ENCODE data around the gene TRMT112. TPM values are rescaled to one million over a fixed set of nuclear protein-coding genes. Genes with fewer than 3 reads are reported as not detected.

TRMT112 gene
- total RNA-seq, 2 experiments from 2014 or later: 205 to 322 TPM

- DNase-seq (ENCODE audit: low spot score): no peak
- Histone ChIP-seq H3K27ac (ENCODE audit: low read depth, low read length, poor library complexity, severe bottlenecking) (no peak overlapping the region), H3K9me3 (ENCODE audit: low read length) (no peaks in the 10 kb centered on the region), H3K4me1 (ENCODE audit: insufficient read depth, low read length, poor library complexity, severe bottlenecking) (no peaks in the 10 kb centered on the region), H3K36me3 (ENCODE audit: insufficient read depth, low read length) (no peaks in the 10 kb centered on the region), H2AFZ (ENCODE audit: low read length) (no peak overlapping the region), H3K4me2 (ENCODE audit: low read length) (no peak overlapping the region), H3K4me3 (ENCODE audit: low read depth, low read length, poor library complexity, severe bottlenecking) (no peak overlapping the region), H3K9me2 (ENCODE audit: insufficient read depth, low read length) (no peaks in the 10 kb centered on the region), H3K79me2 (ENCODE audit: insufficient read depth, low read depth, low read length) (no peaks in the 10 kb centered on the region), H4K20me1 (ENCODE audit: insufficient read depth, low read length) (no peaks in the 10 kb centered on the region)
- no TSS peak for BruUV-seq (replicated peaks)
- TF ChIP-seq CTCF (conservative IDR thresholded peaks at IDR 0.05; ENCODE audit: low read length) (no peak), EZH2phosphoT487 (IDR thresholded peaks at IDR 0.05; ENCODE audit: borderline replicate concordance, low read depth, low read length) (no peak)
- intact Hi-C loops (cut with micrococcal nuclease; ENCODE audit: unreplicated experiment): no loop called here
- CTCF ChIA-PET (ENCODE audit: unreplicated experiment): no interaction called here
- POLR2A ChIA-PET: no interaction called here
Observed at GRCh38 chr11:64294774-64295173, 22.6 kb downstream of the TRMT112 start.

GRCh38 chr11:64292460-64293254 is 24.7 kb downstream of the TRMT112 start:
- TF ChIP-seq CTCF (conservative IDR thresholded peaks at IDR 0.05; ENCODE audit: low read length) (no peak), EZH2phosphoT487 (IDR thresholded peaks at IDR 0.05; ENCODE audit: borderline replicate concordance, low read depth, low read length) (no peak)
- no peaks in the 10 kb centered on the region for H4K20me1 ChIP-seq (ENCODE audit: insufficient read depth, low read length)
- H3K9me3 ChIP-seq (ENCODE audit: low read length): no peaks in the 10 kb centered on the region
- H3K9me2 ChIP-seq (ENCODE audit: insufficient read depth, low read length): no peaks in the 10 kb centered on the region
- H3K4me2 ChIP-seq (ENCODE audit: low read length): no peak overlapping the region
- H3K79me2 ChIP-seq (ENCODE audit: insufficient read depth, low read depth, low read length): no peaks in the 10 kb centered on the region
- no peaks in the 10 kb centered on the region for H3K4me1 ChIP-seq (ENCODE audit: insufficient read depth, low read length, poor library complexity, severe bottlenecking)
- intact Hi-C loops (cut with micrococcal nuclease; ENCODE audit: unreplicated experiment): no loop called here
- ChIA-PET CTCF (ENCODE audit: unreplicated experiment) (no interaction called here), POLR2A (no interaction called here)
- no peaks in the 10 kb centered on the region for H3K36me3 ChIP-seq (ENCODE audit: insufficient read depth, low read length)
- no peak overlapping the region for H2AFZ ChIP-seq (ENCODE audit: low read length)
- BruUV-seq (replicated peaks): no TSS peak
- no peak for DNase-seq (ENCODE audit: low spot score)
- H3K4me3 ChIP-seq (ENCODE audit: low read depth, low read length, poor library complexity, severe bottlenecking): no peak overlapping the region
- no peak overlapping the region for H3K27ac ChIP-seq (ENCODE audit: low read depth, low read length, poor library complexity, severe bottlenecking)

GRCh38 chr11:64291752-64292459 is 25.5 kb downstream of the TRMT112 start:
- no peak overlapping the region for H3K27ac ChIP-seq (ENCODE audit: low read depth, low read length, poor library complexity, severe bottlenecking)
- no peak overlapping the region for H2AFZ ChIP-seq (ENCODE audit: low read length)
- H3K4me2 ChIP-seq (ENCODE audit: low read length): no peak overlapping the region
- intact Hi-C loops (cut with micrococcal nuclease; ENCODE audit: unreplicated experiment): no loop called here
- no TSS peak for BruUV-seq (replicated peaks)
- ChIA-PET CTCF (ENCODE audit: unreplicated experiment) (no interaction called here), POLR2A (no interaction called here)
- H3K9me2 ChIP-seq (ENCODE audit: insufficient read depth, low read length): no peaks in the 10 kb centered on the region
- H3K4me3 ChIP-seq (ENCODE audit: low read depth, low read length, poor library complexity, severe bottlenecking): no peak overlapping the region
- no peaks in the 10 kb centered on the region for H3K36me3 ChIP-seq (ENCODE audit: insufficient read depth, low read length)
- no peaks in the 10 kb centered on the region for H3K4me1 ChIP-seq (ENCODE audit: insufficient read depth, low read length, poor library complexity, severe bottlenecking)
- TF ChIP-seq EZH2phosphoT487 (IDR thresholded peaks at IDR 0.05; ENCODE audit: borderline replicate concordance, low read depth, low read length) (no peak), CTCF (conservative IDR thresholded peaks at IDR 0.05; ENCODE audit: low read length) (no peak)
- H4K20me1 ChIP-seq (ENCODE audit: insufficient read depth, low read length): no peaks in the 10 kb centered on the region
- no peaks in the 10 kb centered on the region for H3K79me2 ChIP-seq (ENCODE audit: insufficient read depth, low read depth, low read length)
- no peaks in the 10 kb centered on the region for H3K9me3 ChIP-seq (ENCODE audit: low read length)
- no peak for DNase-seq (ENCODE audit: low spot score)

All from OCI-LY7 (cell line).